Thyroid gland (tissue), 4 donors: ENCODE results near the gene KRTAP10-9.

ENCODE experiments used
- POLR2A ChIP-seq, 2 donors: fragments of 450-650 bp; IDR thresholded peaks; one replicate each; pipeline ENCODE4 v1.6.1; 2017; ENCODE audit warnings: antibody characterized with exemption in 2 of 2, mild to moderate bottlenecking in 2 of 2, moderate library complexity in 1 of 2
- TF ChIP-seq, protein P1 (sequence below), 6 experiments: fragments of 200-600 bp in 3 of 6; fragments of 450-650 bp in 3 of 6; sonication (generic) in 3 of 6; IDR thresholded peaks; one replicate each; pipeline ENCODE4 v1.5.1; 2016 to 2019; ENCODE audit warnings: antibody characterized with exemption in 6 of 6, mild to moderate bottlenecking in 2 of 6, inconsistent platforms in 1 of 6, moderate library complexity in 1 of 6

- TF ChIP-seq, protein P1, sequence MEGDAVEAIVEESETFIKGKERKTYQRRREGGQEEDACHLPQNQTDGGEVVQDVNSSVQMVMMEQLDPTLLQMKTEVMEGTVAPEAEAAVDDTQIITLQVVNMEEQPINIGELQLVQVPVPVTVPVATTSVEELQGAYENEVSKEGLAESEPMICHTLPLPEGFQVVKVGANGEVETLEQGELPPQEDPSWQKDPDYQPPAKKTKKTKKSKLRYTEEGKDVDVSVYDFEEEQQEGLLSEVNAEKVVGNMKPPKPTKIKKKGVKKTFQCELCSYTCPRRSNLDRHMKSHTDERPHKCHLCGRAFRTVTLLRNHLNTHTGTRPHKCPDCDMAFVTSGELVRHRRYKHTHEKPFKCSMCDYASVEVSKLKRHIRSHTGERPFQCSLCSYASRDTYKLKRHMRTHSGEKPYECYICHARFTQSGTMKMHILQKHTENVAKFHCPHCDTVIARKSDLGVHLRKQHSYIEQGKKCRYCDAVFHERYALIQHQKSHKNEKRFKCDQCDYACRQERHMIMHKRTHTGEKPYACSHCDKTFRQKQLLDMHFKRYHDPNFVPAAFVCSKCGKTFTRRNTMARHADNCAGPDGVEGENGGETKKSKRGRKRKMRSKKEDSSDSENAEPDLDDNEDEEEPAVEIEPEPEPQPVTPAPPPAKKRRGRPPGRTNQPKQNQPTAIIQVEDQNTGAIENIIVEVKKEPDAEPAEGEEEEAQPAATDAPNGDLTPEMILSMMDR (IDR thresholded peaks at IDR 0.05) = no peak
- TF ChIP-seq POLR2A (IDR thresholded peaks at IDR 0.05) = no peak
These were observed 10.8 kb upstream of the KRTAP10-9 start for GRCh38 chr21:44615911-44616590.
